Small intestine (tissue), 7 donors: ENCODE results near the gene FNBP1. TPM values are rescaled to one million over a fixed set of nuclear protein-coding genes. Genes with fewer than 3 reads are reported as not detected.

Experiments
- DNase-seq, 2 donors: peaks; one replicate each; pipeline versions ENCODE4 v3.0.0 to v3.0.0-alpha.2; 2013
- FAIRE-seq: peaks from 2 replicates; lab custom pipeline; 2012; peaks lifted over from hg19 to GRCh38; lab: Jason Lieb, UNC
- H3K27ac ChIP-seq, 3 donors: one replicate each; pipeline ENCODE4 v1.5.1; 2013; ENCODE audit warnings: low read length in 2 of 3, mild to moderate bottlenecking in 2 of 3, control low read depth in 1 of 3, inconsistent platforms in 1 of 3, low read depth in 1 of 3, moderate library complexity in 1 of 3
- H3K27me3 ChIP-seq, 3 donors: one replicate each; pipeline ENCODE4 v1.6.1; 2013; ENCODE audit warnings: low read length in 3 of 3, inconsistent platforms in 1 of 3; ENCODE audit not compliant: control insufficient read depth in 3 of 3, insufficient read depth in 3 of 3
- H3K36me3 ChIP-seq, 3 donors: one replicate each; pipeline ENCODE4 v1.6.1; 2013; ENCODE audit warnings: low read length in 3 of 3, inconsistent platforms in 1 of 3, low read depth in 1 of 3, mild to moderate bottlenecking in 1 of 3, moderate library complexity in 1 of 3; ENCODE audit not compliant: control insufficient read depth in 3 of 3, insufficient read depth in 2 of 3
- H3K4me1 ChIP-seq, 3 donors: one replicate each; pipeline ENCODE4 v1.6.1; 2013; ENCODE audit warnings: low read length in 2 of 3, inconsistent platforms in 1 of 3, low read depth in 1 of 3, mild to moderate bottlenecking in 1 of 3, moderate library complexity in 1 of 3; ENCODE audit not compliant: control insufficient read depth in 3 of 3, insufficient read depth in 2 of 3
- H3K4me3 ChIP-seq, 3 donors: one replicate each; pipeline ENCODE4 v1.5.1; 2013; ENCODE audit warnings: low read length in 3 of 3, control low read depth in 1 of 3, inconsistent platforms in 1 of 3, low read depth in 1 of 3, mild to moderate bottlenecking in 1 of 3, moderate library complexity in 1 of 3
- H3K9me3 ChIP-seq, 2 donors: one replicate each; pipeline ENCODE4 v1.6.1; 2013; ENCODE audit warnings: low read depth in 1 of 2, low read length in 1 of 2; ENCODE audit not compliant: control insufficient read depth in 2 of 2, insufficient read depth in 1 of 2
- WGBS, 3 donors: extraction: QIAGEN DNeasy Blood & Tissue Kit; methylation state at CpG; one replicate each; pipeline ENCODE4 v1.1.7; 2013; 5-methylcytosine and 5-hydroxymethylcytosine counted together
- polyA plus RNA-seq, 4 donors: library from polyadenylated mRNA; stranded (reverse) in 3 of 4; unstranded in 1 of 4; fragments of 200-250 nt in 3 of 4; fragments of 120-200 nt in 1 of 4; gene quantifications; one replicate each; pipeline versions ENCODE4 v1.2.1 to v1.2.3, GENCODE V29; 2013
- donor health status: healthy with polysubstance abuse.
- donor health status: control.
- donor health status: control.
- donor health status: Bipolar disorder and iron deficiency.
- donor health status: healthy.

FNBP1 gene
- polyA plus RNA-seq, 4 donors = 1.3 to 16.5 (median 9.0) TPM

DNA sequence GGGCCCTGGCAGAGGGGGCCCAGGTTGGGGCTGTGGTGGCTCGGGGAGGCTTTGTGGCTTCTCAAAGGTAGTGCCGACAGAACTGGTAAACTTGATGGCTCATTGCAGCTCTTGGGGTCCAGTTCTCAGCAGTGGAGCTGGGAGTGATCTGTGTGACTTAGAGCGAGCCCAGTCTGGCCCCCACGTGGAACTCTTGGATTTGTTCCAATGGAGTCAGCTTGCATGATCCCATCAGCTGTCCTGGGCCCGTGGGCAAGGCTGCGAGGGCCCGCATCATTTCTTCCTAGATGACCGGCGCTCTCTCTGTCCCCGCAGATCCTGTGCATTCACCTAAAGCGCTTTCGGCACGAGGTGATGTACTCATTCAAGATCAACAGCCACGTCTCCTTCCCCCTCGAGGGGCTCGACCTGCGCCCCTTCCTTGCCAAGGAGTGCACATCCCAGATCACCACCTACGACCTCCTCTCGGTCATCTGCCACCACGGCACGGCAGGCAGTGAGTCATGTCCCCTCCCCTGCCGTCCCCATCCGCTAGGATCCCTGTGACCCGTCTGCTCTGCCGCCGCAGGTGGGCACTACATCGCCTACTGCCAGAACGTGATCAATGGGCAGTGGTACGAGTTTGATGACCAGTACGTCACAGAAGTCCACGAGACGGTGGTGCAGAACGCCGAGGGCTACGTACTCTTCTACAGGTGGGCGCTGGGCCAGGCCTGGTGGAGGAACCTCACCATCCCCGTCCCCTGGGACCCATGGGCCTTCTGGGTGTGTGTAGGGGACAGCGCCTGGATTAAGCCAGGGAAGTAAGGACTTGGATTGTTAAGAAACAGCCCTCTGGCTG is 168.5 kb downstream of the FNBP1 start:
- DNase-seq (no peak), FAIRE-seq (no peak)
- Histone ChIP-seq H3K4me3 (no peak overlapping the region), H3K27me3 (no peaks in the 10 kb centered on the region), H3K36me3 (peaks cover 3 to 54% (median 4%) of the 10 kb centered on the region in 3 donors), H3K27ac (no peak overlapping the region), H3K4me1 (no peaks in the 10 kb centered on the region), H3K9me3 (no peaks in the 10 kb centered on the region)
- WGBS, 3 donors = 90 to 96% (median 94%) methylated on average over 38 of the region's 38 CpGs

GRCh38 chr9:129873563-129874190 is 169.3 kb downstream of the FNBP1 start:
- no peaks in the 10 kb centered on the region for H3K9me3 ChIP-seq
- no peaks in the 10 kb centered on the region for H3K4me1 ChIP-seq
- FAIRE-seq (no peak), DNase-seq (no peak)
- no peak overlapping the region for H3K27ac ChIP-seq
- 87 to 89% (median 88%) methylated on average over 16 of the region's 16 CpGs for WGBS, 3 donors
- H3K27me3 ChIP-seq = no peaks in the 10 kb centered on the region
- H3K4me3 ChIP-seq = no peak overlapping the region
- H3K36me3 ChIP-seq = peaks cover 3 to 62% (median 4%) of the 10 kb centered on the region in 3 donors

GRCh38 chr9:129871046-129871445 is 171.9 kb downstream of the FNBP1 start:
- FAIRE-seq = no peak
- no peaks in the 10 kb centered on the region for H3K27me3 ChIP-seq
- WGBS, 3 donors = 92 to 97% (median 96%) methylated on average over 10 to 11 of the region's 11 CpGs
- no peaks in the 10 kb centered on the region for H3K4me1 ChIP-seq
- H3K9me3 ChIP-seq = no peaks in the 10 kb centered on the region
- H3K27ac ChIP-seq = no peak overlapping the region
- DNase-seq = no peak
- H3K4me3 ChIP-seq = no peak overlapping the region
- peaks cover 0 to 71% (median 5%) of the 10 kb centered on the region in 3 donors for H3K36me3 ChIP-seq

DNA sequence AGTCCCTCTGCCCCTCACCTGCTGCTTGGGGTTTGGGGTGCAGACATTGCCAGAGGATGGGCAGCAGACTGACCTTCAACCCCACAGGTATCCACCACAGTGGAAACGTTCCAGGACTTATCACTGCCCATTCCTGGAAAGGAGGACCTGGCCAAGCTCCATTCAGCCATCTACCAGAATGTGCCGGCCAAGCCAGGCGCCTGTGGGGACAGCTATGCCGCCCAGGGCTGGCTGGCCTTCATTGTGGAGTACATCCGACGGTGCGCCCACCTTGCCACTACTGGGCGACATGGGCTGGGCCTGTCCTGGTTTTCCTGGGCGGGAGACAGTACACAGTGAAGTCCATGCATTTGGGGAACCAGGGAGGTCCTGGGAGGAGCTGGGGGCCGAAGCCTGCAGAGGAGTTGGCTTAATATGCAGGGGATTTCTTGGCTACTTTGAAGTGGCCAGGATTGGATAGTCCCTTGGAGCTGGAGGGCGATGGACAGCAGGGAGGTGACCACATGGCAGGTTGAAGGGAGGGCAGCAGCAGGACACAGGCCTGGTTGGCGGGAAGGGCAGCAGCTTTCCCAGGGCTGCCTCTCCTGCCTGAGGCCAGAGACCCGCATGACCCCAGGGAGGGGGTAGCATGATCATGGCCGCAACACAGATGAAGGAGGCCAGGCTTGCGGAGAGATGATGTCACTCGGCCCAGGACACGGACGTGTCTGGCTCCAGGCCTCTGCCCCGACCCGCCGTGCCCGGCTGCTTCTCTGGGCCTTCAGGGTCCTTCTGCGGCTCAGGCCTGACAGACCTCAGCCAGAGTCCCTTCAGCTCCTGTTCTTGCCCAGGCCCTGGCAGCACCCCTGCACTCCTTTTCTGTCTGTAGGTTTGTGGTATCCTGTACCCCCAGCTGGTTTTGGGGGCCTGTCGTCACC is 173.1 kb downstream of the FNBP1 start:
- DNase-seq = no peak
- H3K27ac ChIP-seq = peak overlapping the region in 2 of 3 donors; percentile 43 to 72

GRCh38 chr9:129868872-129869486 is 174.0 kb downstream of the FNBP1 start:
- FAIRE-seq (no peak), DNase-seq (peak in 1 of 2 donors; percentile 73)
- Histone ChIP-seq H3K36me3 (peaks cover 0 to 65% (median 3%) of the 10 kb centered on the region in 3 donors), H3K9me3 (no peaks in the 10 kb centered on the region), H3K4me3 (no peak overlapping the region), H3K27ac (peak overlapping the region in 2 of 3 donors; percentile 60 to 74), H3K27me3 (no peaks in the 10 kb centered on the region), H3K4me1 (no peaks in the 10 kb centered on the region)
- WGBS, 3 donors = 70 to 79% (median 77%) methylated on average over 23 to 28 of the region's 28 CpGs

More for the DNA sequence above, 173.1 kb downstream of the FNBP1 start:
- H3K36me3 ChIP-seq = peaks cover 0 to 71% (median 3%) of the 10 kb centered on the region in 3 donors
- no peak overlapping the region for H3K4me3 ChIP-seq
- H3K4me1 ChIP-seq = no peaks in the 10 kb centered on the region
- 92 to 94% (median 93%) methylated on average over 23 to 24 of the region's 24 CpGs for whole genome bisulfite sequencing, 3 donors
- no peak for FAIRE-seq
- H3K27me3 ChIP-seq = no peaks in the 10 kb centered on the region
- H3K9me3 ChIP-seq = no peaks in the 10 kb centered on the region

DNA sequence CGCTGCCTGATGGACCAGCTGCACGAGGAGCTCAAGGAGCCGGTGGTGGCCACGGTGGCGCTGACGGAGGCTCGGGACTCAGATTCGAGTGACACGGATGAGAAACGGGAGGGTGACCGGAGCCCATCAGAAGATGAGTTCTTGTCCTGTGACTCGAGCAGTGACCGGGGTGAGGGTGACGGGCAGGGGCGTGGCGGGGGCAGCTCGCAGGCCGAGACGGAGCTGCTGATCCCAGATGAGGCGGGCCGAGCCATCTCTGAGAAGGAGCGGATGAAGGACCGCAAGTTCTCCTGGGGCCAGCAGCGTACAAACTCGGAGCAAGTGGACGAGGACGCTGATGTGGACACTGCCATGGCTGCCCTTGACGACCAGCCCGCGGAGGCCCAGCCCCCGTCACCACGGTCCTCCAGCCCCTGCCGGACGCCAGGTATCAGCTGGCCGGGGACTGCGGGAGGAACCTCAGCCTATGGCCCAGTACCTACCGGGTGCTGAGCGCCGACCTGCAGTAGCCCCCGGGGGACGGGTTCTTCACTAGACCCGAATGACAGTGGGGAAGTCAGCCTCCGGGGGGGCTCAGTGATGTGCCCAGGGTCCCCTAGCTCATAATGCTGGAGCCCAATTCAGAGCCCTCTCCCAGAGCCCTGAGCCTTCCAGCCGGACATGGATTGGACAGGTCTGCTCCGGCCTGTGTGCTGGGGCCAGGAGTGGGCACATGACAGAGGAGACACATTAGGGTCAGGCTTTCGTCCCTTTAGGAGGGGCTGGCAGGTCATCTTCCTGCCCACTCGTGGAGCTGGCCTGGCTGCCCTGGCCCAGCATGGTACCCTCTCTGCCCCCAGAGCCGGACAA is 174.7 kb downstream of the FNBP1 start:
- Histone ChIP-seq H3K36me3 (peaks cover 0 to 63% (median 3%) of the 10 kb centered on the region in 3 donors), H3K4me3 (no peak overlapping the region), H3K9me3 (no peaks in the 10 kb centered on the region), H3K27me3 (no peaks in the 10 kb centered on the region), H3K27ac (peak overlapping the region in 2 of 3 donors; percentile 60 to 74), H3K4me1 (no peaks in the 10 kb centered on the region)
- no peak for FAIRE-seq
- WGBS, 3 donors = 89 to 91% (median 89%) methylated on average over 46 to 48 of the region's 48 CpGs
- DNase-seq = no peak
